ENCODE data around the gene PDGFA. TPM values are rescaled to one million over a fixed set of nuclear protein-coding genes. Genes with fewer than 3 reads are reported as not detected.
A peak's percentile ranks its signal among the peaks of the same experiment; 100 is the strongest.

Gene PDGFA
- total RNA-seq, 1 experiment from 2014 or later: 129 TPM

GRCh38 chr7:492714-493065, 27.0 kb downstream of the PDGFA start:
- Mint-ChIP-seq H3K4me3 (no peak overlapping the region), H3K27me3 (ENCODE audit: low read depth) (no peaks in the 10 kb centered on the region; the same call in 1 of the 2 replicates), H3K9me3 (peaks cover 8% of the 10 kb centered on the region), H3K27ac (no peak overlapping the region), H3K36me3 (peaks cover 12% of the 10 kb centered on the region), H3K4me1 (peaks cover 15% of the 10 kb centered on the region)
- POLR2A ChIA-PET: interaction anchor here (0.6 kb wide), 1 partner anchor 59 kb away, joined by 3 read pairs; no protein-coding TSS in a partner anchor
- TF ChIP-seq ZBTB21 (CRISPR knock-in tag; IDR thresholded peaks at IDR 0.05; ENCODE audit: borderline replicate concordance): no peak
- no peak for TF ChIP-seq MAX (CRISPR knock-in tag; IDR thresholded peaks at IDR 0.05)
- no peak for TF ChIP-seq TEAD1 (CRISPR knock-in tag; IDR thresholded peaks at IDR 0.05)
- TF ChIP-seq NR3C1 (CRISPR knock-in tag; conservative IDR thresholded peaks at IDR 0.05; ENCODE audit: low read depth): no peak
- no peak for TF ChIP-seq SMAD3 (CRISPR knock-in tag; IDR thresholded peaks at IDR 0.05; ENCODE audit: borderline replicate concordance)
- TF ChIP-seq NR2C2 (CRISPR knock-in tag; IDR thresholded peaks at IDR 0.05): no peak
- TF ChIP-seq ZNF423 (CRISPR knock-in tag; IDR thresholded peaks at IDR 0.05): no peak
- no peak for TF ChIP-seq ZNF232 (CRISPR knock-in tag; IDR thresholded peaks at IDR 0.05)
- TF ChIP-seq GABPB1 (CRISPR knock-in tag; IDR thresholded peaks at IDR 0.05): no peak
- TF ChIP-seq NR1H2 (CRISPR knock-in tag; IDR thresholded peaks at IDR 0.05): no peak
- TF ChIP-seq ZNF138 (CRISPR knock-in tag; conservative IDR thresholded peaks at IDR 0.05): no peak
- TF ChIP-seq CTCF (IDR thresholded peaks at IDR 0.05): no peak
- TF ChIP-seq ELF4 (CRISPR knock-in tag; IDR thresholded peaks at IDR 0.05; ENCODE audit: low read depth): no peak
- TF ChIP-seq GTF2I (CRISPR knock-in tag; conservative IDR thresholded peaks at IDR 0.05): no peak
- no peak for TF ChIP-seq AFF4 (CRISPR knock-in tag; IDR thresholded peaks at IDR 0.05; ENCODE audit: borderline replicate concordance)
- TF ChIP-seq JUN (CRISPR knock-in tag; IDR thresholded peaks at IDR 0.05): no peak
- DNase-seq (ENCODE audit: low spot score): peak; percentile 11
- ATAC-seq: no peak
- CTCF ChIA-PET: no interaction called here

GRCh38 chr7:491958-492713, 27.5 kb downstream of the PDGFA start:
- no peak for ATAC-seq
- Mint-ChIP-seq H3K27ac (no peak overlapping the region), H3K9me3 (peaks cover 8% of the 10 kb centered on the region), H3K36me3 (peaks cover 7% of the 10 kb centered on the region), H3K4me3 (no peak overlapping the region), H3K4me1 (peaks cover 11% of the 10 kb centered on the region), H3K27me3 (ENCODE audit: low read depth) (no peaks in the 10 kb centered on the region; the same call in 1 of the 2 replicates)
- POLR2A ChIA-PET: no interaction called here
- CTCF ChIA-PET: no interaction called here
- no peak for DNase-seq (ENCODE audit: low spot score)
- TF ChIP-seq ZNF425 (CRISPR knock-in tag; conservative IDR thresholded peaks at IDR 0.05): no peak
- no peak for TF ChIP-seq NFATC4 (CRISPR knock-in tag; IDR thresholded peaks at IDR 0.05)
- TF ChIP-seq PREB (CRISPR knock-in tag; IDR thresholded peaks at IDR 0.05; ENCODE audit: borderline replicate concordance): no peak
- TF ChIP-seq CREB1 (CRISPR knock-in tag; IDR thresholded peaks at IDR 0.05): no peak
- no peak for TF ChIP-seq NR1H2 (CRISPR knock-in tag; IDR thresholded peaks at IDR 0.05)
- no peak for TF ChIP-seq EMX1 (CRISPR knock-in tag; IDR thresholded peaks at IDR 0.05)
- TF ChIP-seq MXD4 (CRISPR knock-in tag; IDR thresholded peaks at IDR 0.05; ENCODE audit: borderline replicate concordance): no peak
- TF ChIP-seq NR3C1 (CRISPR knock-in tag; conservative IDR thresholded peaks at IDR 0.05; ENCODE audit: low read depth): no peak
- TF ChIP-seq PRRX2 (CRISPR knock-in tag; IDR thresholded peaks at IDR 0.05): no peak
- TF ChIP-seq ZBTB21 (CRISPR knock-in tag; IDR thresholded peaks at IDR 0.05; ENCODE audit: borderline replicate concordance): no peak
- no peak for TF ChIP-seq GABPB1 (CRISPR knock-in tag; IDR thresholded peaks at IDR 0.05)
- TF ChIP-seq IRF2 (CRISPR knock-in tag; IDR thresholded peaks at IDR 0.05; ENCODE audit: borderline replicate concordance, low read depth): no peak
